AG09309 (cell line): ENCODE measurements around the gene OR1M1.

Experiments
- DNase-seq: peaks from one replicate; pipeline ENCODE4 v3.0.0-alpha.2; 2010; ENCODE audit warnings: low read depth
- H3K4me3 ChIP-seq: 2 replicates; pipeline ENCODE4 v1.5.1; 2011; ENCODE audit warnings: mild to moderate bottlenecking, low read depth, low read length, moderate library complexity; ENCODE audit not compliant: control insufficient read depth
- CTCF ChIP-seq: IDR thresholded peaks from 2 replicates; pipeline ENCODE4 v1.5.1; 2011; ENCODE audit warnings: mild to moderate bottlenecking, low read depth, low read length, inconsistent platforms; ENCODE audit not compliant: insufficient read depth, control insufficient read depth; ENCODE audit errors: missing control alignments

OR1M1 gene

GRCh38 chr19:9126900-9127405, 40.1 kb downstream of the OR1M1 start, which contains the start of gene OR7G3:
Gene OR7G3 (minus strand): TSS chr19:9126950. CDS start chr19:9126950, 0 bp downstream.
- no peak within 1 kb of the TSS for H3K4me3 ChIP-seq
- DNase-seq: no peak
- TF ChIP-seq CTCF: no peak

GRCh38 chr19:9128171-9128570, 41.3 kb downstream of the OR1M1 start:
- no peak for TF ChIP-seq CTCF
- no peak for DNase-seq
- no peak overlapping the region for H3K4me3 ChIP-seq

GRCh38 chr19:9130965-9131364, 44.1 kb downstream of the OR1M1 start:
- no peak for DNase-seq
- no peak for TF ChIP-seq CTCF
- H3K4me3 ChIP-seq: no peak overlapping the region

GRCh38 chr19:9132422-9132821, 45.6 kb downstream of the OR1M1 start:
- H3K4me3 ChIP-seq: no peak overlapping the region
- no peak for TF ChIP-seq CTCF
- no peak for DNase-seq

GRCh38 chr19:9139609-9140158, 52.8 kb downstream of the OR1M1 start:
- no peak for DNase-seq
- TF ChIP-seq CTCF: no peak
- H3K4me3 ChIP-seq: peak overlapping the region; percentile 72

- no peak for TF ChIP-seq CTCF
- DNase-seq: peak; percentile 57
These were observed 53.5 kb downstream of the OR1M1 start, which contains the start of gene ZNF317 for GRCh38 chr19:9140159-9140874. Gene ZNF317 (plus strand): TSS chr19:9140397. CDS start chr19:9156017, 15,620 bp downstream.

More at GRCh38 chr19:9140159-9140874, 53.5 kb downstream of the OR1M1 start, which contains the start of gene ZNF317:
- peak within 1 kb of the TSS; percentile 72 for H3K4me3 ChIP-seq
